Measurements from ENCODE around the gene EFHC2. TPM values are rescaled to one million over a fixed set of nuclear protein-coding genes. Genes with fewer than 3 reads are reported as not detected.
"Not testable (repeated sequence)": the region's sequence is repeated elsewhere in the genome, so short reads cannot be mapped to it uniquely, and the experiment has no call there.

The EFHC2 gene
- total RNA-seq, 4 donors from 2014 or later: 5.1 to 16.1 (median 8.9) TPM

DNA sequence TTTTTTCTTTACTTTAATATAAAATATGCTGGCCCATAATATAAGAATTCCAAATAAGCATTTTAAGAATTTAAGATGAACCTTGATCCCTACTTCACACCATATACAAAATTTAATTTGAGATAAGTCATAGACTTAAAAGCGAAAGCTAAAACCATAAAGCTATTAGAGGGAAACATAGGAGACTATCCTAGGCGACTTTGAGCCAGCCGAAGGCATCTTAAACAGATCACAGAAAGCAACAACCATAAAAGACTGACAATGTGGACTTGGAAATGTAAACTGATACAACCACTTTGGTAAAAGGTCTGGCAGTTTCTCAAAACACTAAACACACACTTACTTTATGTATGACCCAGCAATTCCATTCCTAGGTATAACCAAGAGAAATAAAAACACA lies 125.0 kb downstream of the EFHC2 start:
- no peaks in the 10 kb centered on the region for H3K27me3 ChIP-seq
- no peak for DNase-seq (ENCODE audit: low spot score in 2 of 2)
- no peaks in the 10 kb centered on the region for H3K9me3 ChIP-seq
- H3K27ac ChIP-seq: no peak overlapping the region
- no peaks in the 10 kb centered on the region for H3K36me3 ChIP-seq
- 75% methylated on average over 3 of the region's 3 CpGs for WGBS
- H3K4me3 ChIP-seq: no peak overlapping the region
- TF ChIP-seq EP300 (IDR thresholded peaks at IDR 0.05): no peak
- TF ChIP-seq, protein P1, sequence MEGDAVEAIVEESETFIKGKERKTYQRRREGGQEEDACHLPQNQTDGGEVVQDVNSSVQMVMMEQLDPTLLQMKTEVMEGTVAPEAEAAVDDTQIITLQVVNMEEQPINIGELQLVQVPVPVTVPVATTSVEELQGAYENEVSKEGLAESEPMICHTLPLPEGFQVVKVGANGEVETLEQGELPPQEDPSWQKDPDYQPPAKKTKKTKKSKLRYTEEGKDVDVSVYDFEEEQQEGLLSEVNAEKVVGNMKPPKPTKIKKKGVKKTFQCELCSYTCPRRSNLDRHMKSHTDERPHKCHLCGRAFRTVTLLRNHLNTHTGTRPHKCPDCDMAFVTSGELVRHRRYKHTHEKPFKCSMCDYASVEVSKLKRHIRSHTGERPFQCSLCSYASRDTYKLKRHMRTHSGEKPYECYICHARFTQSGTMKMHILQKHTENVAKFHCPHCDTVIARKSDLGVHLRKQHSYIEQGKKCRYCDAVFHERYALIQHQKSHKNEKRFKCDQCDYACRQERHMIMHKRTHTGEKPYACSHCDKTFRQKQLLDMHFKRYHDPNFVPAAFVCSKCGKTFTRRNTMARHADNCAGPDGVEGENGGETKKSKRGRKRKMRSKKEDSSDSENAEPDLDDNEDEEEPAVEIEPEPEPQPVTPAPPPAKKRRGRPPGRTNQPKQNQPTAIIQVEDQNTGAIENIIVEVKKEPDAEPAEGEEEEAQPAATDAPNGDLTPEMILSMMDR (IDR thresholded peaks at IDR 0.05): no peak
- no peak for TF ChIP-seq POLR2A (IDR thresholded peaks at IDR 0.05)
- no peak for TF ChIP-seq POLR2AphosphoS5 (IDR thresholded peaks at IDR 0.05)
- H3K4me1 ChIP-seq: peaks cover 2% of the 10 kb centered on the region

DNA sequence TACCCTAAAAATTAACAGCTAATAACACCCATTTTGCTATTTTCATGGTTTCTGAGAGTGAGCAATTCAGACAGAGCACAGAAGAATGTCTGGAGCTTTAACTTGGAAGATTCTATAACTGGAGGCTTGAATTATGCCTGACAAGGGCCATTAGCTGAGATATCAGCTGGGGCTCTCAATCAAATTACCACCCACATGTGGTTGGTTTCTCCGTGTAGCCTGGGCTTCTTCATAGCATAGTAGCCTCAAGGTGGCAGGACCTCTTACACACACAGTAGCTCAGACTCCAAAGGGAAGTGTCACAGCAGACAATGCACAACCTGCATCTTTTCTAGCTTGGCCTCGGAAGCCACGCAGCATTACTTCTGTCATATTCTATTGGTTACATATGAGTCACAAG lies 127.3 kb downstream of the EFHC2 start:
- H3K4me3 ChIP-seq: no peak overlapping the region
- WGBS: 80% methylated on average over 3 of the region's 3 CpGs
- no peak for DNase-seq (ENCODE audit: low spot score in 2 of 2)
- H3K27me3 ChIP-seq: no peaks in the 10 kb centered on the region
- H3K27ac ChIP-seq: no peak overlapping the region
- H3K36me3 ChIP-seq: no peaks in the 10 kb centered on the region
- TF ChIP-seq POLR2AphosphoS5 (IDR thresholded peaks at IDR 0.05) (no peak), POLR2A (IDR thresholded peaks at IDR 0.05) (no peak), EP300 (IDR thresholded peaks at IDR 0.05) (no peak)
- TF ChIP-seq, protein P1 (IDR thresholded peaks at IDR 0.05): no peak
- no peaks in the 10 kb centered on the region for H3K4me1 ChIP-seq
- H3K9me3 ChIP-seq: no peaks in the 10 kb centered on the region

GRCh38 chrX:44203791-44204190 lies 139.7 kb downstream of the EFHC2 start:
- no peak for DNase-seq (ENCODE audit: low spot score in 2 of 2)
- TF ChIP-seq, protein P1 (IDR thresholded peaks at IDR 0.05): no peak
- TF ChIP-seq POLR2A (IDR thresholded peaks at IDR 0.05) (no peak), EP300 (IDR thresholded peaks at IDR 0.05) (no peak)
- no peaks in the 10 kb centered on the region for H3K9me3 ChIP-seq
- H3K27ac ChIP-seq: no peak overlapping the region
- no peaks in the 10 kb centered on the region for H3K4me1 ChIP-seq
- no peaks in the 10 kb centered on the region for H3K27me3 ChIP-seq
- no peaks in the 10 kb centered on the region for H3K36me3 ChIP-seq
- H3K4me3 ChIP-seq: no peak overlapping the region
- WGBS: 50% methylated on average over 1 of the region's 1 CpG

DNA sequence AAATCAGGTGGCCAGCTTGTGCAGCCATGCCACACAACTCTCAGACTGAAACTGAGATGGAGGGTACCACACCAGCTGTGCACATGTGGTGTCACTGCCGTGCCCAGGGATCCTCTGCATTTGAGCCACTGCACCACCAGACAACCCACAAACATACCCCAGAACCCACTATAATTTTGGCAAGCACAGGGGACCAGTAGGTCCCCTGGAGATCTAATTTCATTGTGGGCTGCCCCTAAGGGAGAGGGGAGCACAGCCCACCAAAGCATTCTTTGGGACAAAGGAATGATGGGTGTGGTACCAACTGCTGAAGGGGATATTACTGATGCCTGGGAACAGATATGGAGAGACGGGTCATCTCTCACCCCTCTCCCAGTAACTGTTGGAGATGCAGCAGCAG lies 140.9 kb downstream of the EFHC2 start:
- Histone ChIP-seq H3K4me1 (no peaks in the 10 kb centered on the region), H3K9me3 (no peaks in the 10 kb centered on the region), H3K27me3 (no peaks in the 10 kb centered on the region), H3K27ac (no peak overlapping the region), H3K4me3 (no peak overlapping the region), H3K36me3 (no peaks in the 10 kb centered on the region)
- no peak for TF ChIP-seq EP300 (IDR thresholded peaks at IDR 0.05)
- TF ChIP-seq POLR2A (IDR thresholded peaks at IDR 0.05): no peak
- TF ChIP-seq, protein P1 (IDR thresholded peaks at IDR 0.05): no peak
- no peak for TF ChIP-seq POLR2AphosphoS5 (IDR thresholded peaks at IDR 0.05)
- DNase-seq (ENCODE audit: low spot score in 2 of 2): no peak
- 89% methylated on average over 2 of the region's 2 CpGs for WGBS

- Histone ChIP-seq H3K27me3 (no peaks in the 10 kb centered on the region), H3K4me1 (no peaks in the 10 kb centered on the region), H3K9me3 (no peaks in the 10 kb centered on the region), H3K36me3 (no peaks in the 10 kb centered on the region), H3K4me3 (no peak overlapping the region), H3K27ac (no peak overlapping the region)
- TF ChIP-seq EP300 (IDR thresholded peaks at IDR 0.05) (no peak), POLR2A (IDR thresholded peaks at IDR 0.05) (no peak), POLR2AphosphoS5 (IDR thresholded peaks at IDR 0.05) (no peak)
- TF ChIP-seq, protein P1 (IDR thresholded peaks at IDR 0.05): no peak
- no peak for DNase-seq (ENCODE audit: low spot score in 2 of 2)
- WGBS: 94% methylated on average over 2 of the region's 2 CpGs
These were observed 154.4 kb downstream of the EFHC2 start for GRCh38 chrX:44189116-44189515.

DNA sequence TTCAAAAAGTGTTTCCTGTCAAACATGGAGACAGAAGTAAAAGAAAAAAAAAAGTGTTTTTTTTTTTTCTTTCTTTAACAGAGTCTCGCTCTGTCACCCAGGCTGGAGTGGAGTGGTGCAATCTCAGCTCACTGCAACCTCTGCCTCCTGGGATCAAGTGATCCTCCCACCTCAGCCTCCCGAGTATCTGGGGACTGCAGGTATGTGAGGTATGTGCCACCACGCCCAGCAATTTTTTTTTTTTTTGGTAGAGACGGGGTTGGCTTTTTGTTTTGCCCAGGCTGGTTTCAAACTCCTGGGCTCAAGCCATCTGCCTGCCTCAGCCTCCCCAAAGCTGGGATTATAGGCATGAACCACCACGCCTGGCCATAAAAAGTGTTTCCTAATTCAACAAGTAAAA lies 155.6 kb downstream of the EFHC2 start:
- H3K27ac ChIP-seq; DNase-seq (ENCODE audit: low spot score in 2 of 2); H3K36me3 ChIP-seq; H3K4me3 ChIP-seq; H3K27me3 ChIP-seq; H3K4me1 ChIP-seq; H3K9me3 ChIP-seq: not testable (repeated sequence)
- WGBS: 60% methylated on average over 5 of the region's 5 CpGs

Measured in suprapubic skin (tissue), 4 donors.